Right renal cortex interstitium (tissue), 3 donors: ENCODE data around the gene ARPC5. TPM values are rescaled to one million over a fixed set of nuclear protein-coding genes. Genes with fewer than 3 reads are reported as not detected.
"Not testable (repeated sequence)": the region's sequence is repeated elsewhere in the genome, so short reads cannot be mapped to it uniquely, and the experiment has no call there.

Experiments used
- DNase-seq, 3 donors: peaks; one replicate each; pipeline ENCODE4 v3.0.0-alpha.2; 2013; ENCODE audit warnings: low read depth in 3 of 3, low spot score in 2 of 3
- polyA plus RNA-seq, 3 donors: library from polyadenylated mRNA; unstranded; fragments of 120-200 nt; gene quantifications; one replicate each; pipeline ENCODE4 v1.2.1, GENCODE V29; 2013; ENCODE audit not compliant: insufficient read length in 3 of 3

Gene ARPC5
- polyA plus RNA-seq, 3 donors = 152 to 162 (median 153) TPM

- not testable (repeated sequence) for DNase-seq
Measured at GRCh38 chr1:183612975-183613374, 22.6 kb downstream of the ARPC5 start.

GRCh38 chr1:183612407-183612806, 23.2 kb downstream of the ARPC5 start:
- no peak for DNase-seq

GRCh38 chr1:183611021-183611420, 24.6 kb downstream of the ARPC5 start:
- no peak for DNase-seq

- no peak for DNase-seq
Measured at GRCh38 chr1:183609759-183610452, 25.7 kb downstream of the ARPC5 start.

GRCh38 chr1:183609313-183609712, 26.3 kb downstream of the ARPC5 start:
- no peak for DNase-seq

GRCh38 chr1:183607322-183607980, 28.1 kb downstream of the ARPC5 start:
- DNase-seq = no peak

- no peak for DNase-seq
Measured at GRCh38 chr1:183605904-183606303, 29.7 kb downstream of the ARPC5 start.

- no peak for DNase-seq
Measured at GRCh38 chr1:183604815-183605214, 30.8 kb downstream of the ARPC5 start.

GRCh38 chr1:183604038-183604808, 31.4 kb downstream of the ARPC5 start:
- no peak for DNase-seq

- DNase-seq = no peak
Measured at GRCh38 chr1:183602510-183602909, 33.1 kb downstream of the ARPC5 start.

- DNase-seq = no peak
Measured at GRCh38 chr1:183600634-183601033, 34.9 kb downstream of the ARPC5 start.

GRCh38 chr1:183600136-183600535, 35.4 kb downstream of the ARPC5 start:
- no peak for DNase-seq

GRCh38 chr1:183598386-183598785, 37.2 kb downstream of the ARPC5 start:
- DNase-seq = no peak

- no peak for DNase-seq
Measured at GRCh38 chr1:183597656-183598347, 37.8 kb downstream of the ARPC5 start.

- DNase-seq = no peak
Measured at GRCh38 chr1:183596500-183596899, 39.1 kb downstream of the ARPC5 start.

GRCh38 chr1:183595537-183595936, 40.0 kb downstream of the ARPC5 start:
- no peak for DNase-seq

- DNase-seq = no peak
Measured at GRCh38 chr1:183593356-183593755, 42.2 kb downstream of the ARPC5 start.

- no peak for DNase-seq
Measured at GRCh38 chr1:183592733-183593132, 42.9 kb downstream of the ARPC5 start.

GRCh38 chr1:183590244-183591191, 45.1 kb downstream of the ARPC5 start, which contains the start of gene NCF2:
Gene NCF2 (minus strand): TSS chr1:183590459. CDS start chr1:183590329, 130 bp downstream.
- no peak for DNase-seq

- no peak for DNase-seq
Measured at GRCh38 chr1:183589874-183590243, 45.7 kb downstream of the ARPC5 start.
